Stimulated activated CD8-positive, alpha-beta memory T cell treated with anti-CD3 and anti-CD28 coated beads, Interleukin-4, amount 100 ng/mL, for 1 hour (primary cell): ENCODE data around the gene TTL.
"Not testable (repeated sequence)": the region's sequence is repeated elsewhere in the genome, so short reads cannot be mapped to it uniquely, and the experiment has no call there.

Experiments used
- DNase-seq, 2 donors: peaks; one replicate each; pipeline ENCODE4 v3.0.0-alpha.2; 2020; ENCODE audit warnings: low read depth in 2 of 2, low spot score in 1 of 2

Gene TTL

DNA sequence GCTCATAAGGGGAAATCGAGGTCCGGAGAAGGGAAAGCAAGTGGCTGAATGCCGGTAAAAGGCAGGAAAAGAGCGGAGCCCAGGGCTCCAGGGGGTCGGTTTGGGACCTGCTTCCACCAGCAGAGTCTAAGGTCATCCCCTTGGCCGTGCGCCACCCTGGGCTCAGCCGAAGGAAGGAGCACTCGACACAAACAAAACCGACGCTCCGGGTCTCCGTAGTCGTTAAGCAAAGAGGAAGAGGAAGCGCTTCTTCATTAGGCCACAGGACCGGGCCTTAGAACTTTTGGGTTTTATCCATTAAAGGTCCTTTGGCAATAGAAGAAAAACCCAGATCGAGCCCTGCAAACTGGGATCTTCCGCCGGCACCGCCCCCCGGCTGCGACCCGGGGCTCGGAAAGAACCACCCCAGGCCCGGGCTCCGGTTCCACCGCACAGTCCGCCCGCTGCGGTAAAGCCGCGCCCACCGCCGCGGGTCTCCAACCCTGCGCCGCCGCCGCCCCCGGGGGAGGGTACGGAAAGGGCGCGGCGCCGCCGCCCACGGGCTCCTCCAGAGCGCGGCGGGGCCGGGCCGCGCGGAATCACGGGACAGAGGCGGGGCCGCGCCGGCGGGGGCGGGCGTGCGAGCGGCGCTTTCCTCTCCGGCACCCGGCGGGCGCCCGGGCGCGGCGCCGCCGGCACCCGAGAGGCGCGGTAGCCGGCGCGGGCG, at the start of gene TTL:
TSS of gene TTL (plus strand) at position 629 of the 706 bp plus-strand sequence. CDS start 189 bp downstream, outside the sequence.
- DNase-seq, result peak; percentile 26 to 60

- DNase-seq, result not testable (repeated sequence)
Observed at GRCh38 chr2:112432390-112432734, 49.6 kb upstream of the TTL start.

DNA sequence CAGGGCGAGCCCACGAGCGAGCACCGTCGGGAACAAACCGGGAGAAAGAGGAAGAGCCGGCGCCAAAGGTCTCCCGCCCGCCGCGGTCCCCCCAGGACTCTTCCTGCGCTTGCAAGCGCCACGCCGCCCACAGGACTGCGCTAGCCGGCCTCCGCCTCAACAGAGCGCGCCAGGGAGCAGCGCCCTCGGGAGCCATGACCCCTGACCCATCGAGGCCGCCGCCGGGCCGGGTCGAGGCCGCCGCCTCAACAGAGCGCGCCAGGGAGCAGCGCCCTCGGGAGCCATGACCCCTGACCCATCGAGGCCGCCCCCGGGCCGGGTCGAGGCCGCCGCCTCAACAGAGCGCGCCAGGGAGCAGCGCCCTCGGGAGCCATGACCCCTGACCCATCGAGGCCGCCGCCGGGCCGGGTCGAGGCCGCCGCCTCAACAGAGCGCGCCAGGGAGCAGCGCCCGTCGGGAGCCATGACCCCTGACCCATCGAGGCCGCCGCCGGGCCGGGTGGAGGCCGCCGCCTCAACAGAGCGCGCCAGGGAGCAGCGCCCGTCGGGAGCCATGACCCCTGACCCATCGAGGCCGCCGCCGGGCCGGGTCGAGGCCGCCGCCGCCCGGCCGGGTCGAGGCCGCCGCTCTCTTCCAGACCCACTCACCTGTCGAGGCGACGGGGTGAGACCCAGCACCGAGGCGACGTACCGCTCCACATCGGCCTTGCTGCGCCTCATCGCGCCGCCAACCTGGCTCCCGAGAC, 49.0 kb upstream of the TTL start:
- not testable (repeated sequence) for DNase-seq

DNA sequence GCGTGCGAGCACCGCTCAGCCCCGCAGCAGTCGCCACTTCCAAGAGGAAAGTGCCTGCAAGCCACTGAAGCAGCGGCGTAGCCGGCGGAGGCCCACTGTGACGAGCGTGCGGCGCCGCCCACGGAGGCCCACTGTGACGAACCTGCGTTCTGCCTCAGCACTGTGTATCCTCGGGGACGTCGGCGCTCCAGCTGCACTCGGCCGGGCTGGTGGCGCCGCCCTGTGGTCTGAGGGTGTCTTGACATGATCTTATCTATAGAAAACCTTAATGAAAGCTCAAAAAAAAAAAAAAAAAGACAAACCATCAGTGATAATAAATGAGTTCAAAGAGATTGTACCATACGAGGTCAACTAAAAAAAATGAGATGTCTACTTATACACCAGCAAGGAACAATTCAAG, 48.5 kb upstream of the TTL start, which contains the start of gene RGPD8:
TSS of gene RGPD8 (minus strand) at position 166 of the 400 bp plus-strand sequence. CDS start 192 bp downstream, outside the sequence.
- DNase-seq, result peak; percentile 74 to 75

GRCh38 chr2:112433932-112434730, 47.8 kb upstream of the TTL start:
- no peak for DNase-seq

- DNase-seq, result not testable (repeated sequence)
Observed at GRCh38 chr2:112434890-112435715, 46.9 kb upstream of the TTL start.

DNA sequence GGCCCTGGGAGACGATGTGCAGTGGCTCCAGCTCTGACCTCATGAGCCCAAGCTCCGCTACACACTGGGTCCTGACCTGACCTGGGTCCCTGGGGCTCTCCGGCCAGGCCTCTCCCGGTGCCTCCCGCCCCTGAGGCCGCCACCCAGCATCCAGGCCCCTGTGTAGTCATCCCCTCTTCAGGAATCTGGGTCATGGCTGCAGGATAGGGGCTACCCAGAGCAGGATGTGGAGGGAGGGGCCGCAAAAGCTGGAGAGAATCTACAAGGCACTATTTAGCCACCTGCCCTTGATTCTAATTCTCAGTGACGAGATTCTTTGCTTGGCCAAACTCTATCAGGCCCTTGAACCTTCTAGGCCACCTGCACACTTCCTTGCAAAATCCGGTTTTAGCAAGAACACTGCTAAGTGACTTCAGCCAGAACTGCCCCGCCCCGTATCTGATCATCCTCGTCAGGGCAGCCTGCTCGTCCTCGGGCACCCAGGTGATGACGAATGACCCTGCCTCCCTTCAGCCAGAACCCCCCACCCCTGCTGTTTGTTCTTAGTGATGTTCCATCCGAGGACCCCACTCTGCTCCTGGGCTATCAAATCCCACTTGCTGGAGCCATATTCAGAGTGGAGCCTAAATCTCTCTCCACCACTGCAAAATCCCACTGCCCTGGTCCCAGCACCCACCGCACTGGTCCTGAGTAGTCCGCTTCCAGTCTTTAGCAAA, 46.1 kb upstream of the TTL start:
- DNase-seq, result not testable (repeated sequence)

- not testable (repeated sequence) for DNase-seq
Observed at GRCh38 chr2:112436993-112437392, 45.0 kb upstream of the TTL start.

DNA sequence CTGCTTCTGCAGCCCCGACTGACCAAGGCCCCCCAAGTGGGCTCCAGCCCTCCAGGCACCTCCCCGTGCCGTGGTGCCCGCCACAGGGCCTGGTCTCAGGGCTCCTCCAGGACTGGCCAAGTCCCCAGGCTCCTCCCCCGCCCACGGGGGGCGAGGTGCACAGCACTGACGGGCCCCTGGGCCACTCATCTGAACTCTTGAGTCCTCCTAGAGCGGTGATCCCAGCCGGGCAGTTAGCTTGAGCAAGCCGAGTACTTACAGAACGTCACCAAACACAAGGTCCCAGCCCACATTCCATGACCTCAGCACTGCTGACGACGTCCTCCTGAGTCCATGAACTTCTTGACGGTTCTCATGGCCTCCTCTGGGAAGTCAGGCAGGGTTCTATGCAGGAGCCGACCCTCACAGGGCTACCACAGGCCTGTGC, 44.5 kb upstream of the TTL start:
- DNase-seq, result not testable (repeated sequence)

DNA sequence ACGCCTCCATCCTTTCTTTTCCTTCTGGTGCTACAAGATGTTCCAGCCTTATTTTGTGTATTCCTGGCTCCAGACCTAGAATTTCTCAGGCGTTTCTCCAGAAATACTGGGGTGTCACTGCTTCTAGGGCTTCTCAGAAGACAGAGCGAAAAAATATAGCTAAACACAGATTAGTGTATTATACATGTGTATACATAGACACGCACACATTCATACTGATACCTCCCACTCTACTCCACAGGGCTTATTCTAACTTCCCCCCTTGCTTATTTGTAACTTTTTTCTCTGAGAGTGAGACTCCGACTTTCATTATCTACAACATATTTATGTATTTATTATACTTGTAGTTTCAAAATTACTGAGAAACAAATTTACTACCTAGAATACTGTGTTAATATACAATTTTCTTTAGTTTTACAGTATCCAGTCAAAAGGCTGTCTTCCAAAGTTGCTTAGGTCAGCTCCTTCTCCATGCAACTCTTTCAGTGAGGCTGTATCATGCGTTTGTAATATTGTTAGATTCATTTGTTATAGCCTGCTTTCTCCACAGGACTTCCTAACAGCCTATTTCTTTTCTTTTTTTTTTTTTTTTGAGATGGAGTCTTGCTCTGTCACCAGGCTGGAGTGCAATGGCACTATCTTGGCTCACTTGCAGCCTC, 43.2 kb upstream of the TTL start:
- not testable (repeated sequence) for DNase-seq

DNA sequence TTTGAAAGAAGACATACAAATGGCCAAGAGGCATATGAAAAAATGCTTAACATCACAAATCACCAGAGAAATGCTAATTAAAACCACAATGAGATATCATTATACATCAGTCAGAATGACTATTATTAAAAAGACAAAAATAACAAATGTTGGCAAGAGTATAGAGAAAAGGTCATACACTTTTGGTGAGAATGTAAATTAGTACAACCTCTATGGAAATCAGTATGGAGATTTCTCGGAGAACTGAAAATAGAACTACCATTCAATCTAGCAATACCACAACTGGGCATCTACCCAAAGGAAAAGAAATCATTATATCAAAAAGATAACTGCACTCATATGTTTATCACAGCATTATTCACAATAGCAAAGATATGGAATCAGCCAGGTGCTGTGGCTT, 37.7 kb upstream of the TTL start:
- DNase-seq, result not testable (repeated sequence)

GRCh38 chr2:112449854-112450253, 32.1 kb upstream of the TTL start:
- DNase-seq, result no peak

DNA sequence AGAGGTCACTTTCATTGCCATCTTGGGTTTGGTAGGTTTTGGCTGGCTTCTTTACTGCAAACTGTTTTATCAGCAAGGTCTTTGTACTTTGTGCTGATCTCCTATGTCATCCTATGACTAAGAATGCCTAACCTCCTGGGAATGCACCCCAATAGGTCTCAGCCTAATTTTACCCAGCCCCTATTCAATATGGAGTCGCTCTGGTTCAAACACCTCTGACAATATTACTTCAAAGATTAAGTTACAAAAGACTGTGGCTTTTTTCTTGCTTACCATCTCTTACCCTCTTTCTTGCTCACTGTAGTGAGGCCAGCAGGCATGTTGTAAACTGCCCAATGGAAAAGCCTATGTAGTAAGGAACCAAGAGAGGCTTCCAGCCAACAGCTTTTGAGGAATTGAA, 30.6 kb upstream of the TTL start:
- DNase-seq, result no peak

DNA sequence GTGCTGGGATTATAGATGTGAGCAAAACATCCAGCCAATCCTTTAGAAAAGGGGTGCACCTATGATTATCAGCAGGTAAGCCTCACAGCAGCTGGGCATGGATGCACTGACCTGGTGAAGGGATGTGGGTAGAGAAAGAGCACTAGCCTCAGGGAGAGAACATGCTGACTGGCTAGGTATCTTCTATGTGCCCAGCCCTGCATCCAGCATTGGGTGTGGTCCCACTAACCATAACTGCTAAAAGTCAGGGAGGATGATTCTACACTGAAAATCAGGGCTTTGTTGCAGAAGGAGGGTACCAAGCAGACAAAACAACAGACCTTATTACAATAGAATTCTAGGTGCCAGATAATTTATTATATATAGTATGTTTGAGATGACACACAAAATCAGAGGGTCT, 27.4 kb upstream of the TTL start:
- DNase-seq, result no peak

- no peak for DNase-seq
Observed at GRCh38 chr2:112459372-112459771, 22.6 kb upstream of the TTL start.

DNA sequence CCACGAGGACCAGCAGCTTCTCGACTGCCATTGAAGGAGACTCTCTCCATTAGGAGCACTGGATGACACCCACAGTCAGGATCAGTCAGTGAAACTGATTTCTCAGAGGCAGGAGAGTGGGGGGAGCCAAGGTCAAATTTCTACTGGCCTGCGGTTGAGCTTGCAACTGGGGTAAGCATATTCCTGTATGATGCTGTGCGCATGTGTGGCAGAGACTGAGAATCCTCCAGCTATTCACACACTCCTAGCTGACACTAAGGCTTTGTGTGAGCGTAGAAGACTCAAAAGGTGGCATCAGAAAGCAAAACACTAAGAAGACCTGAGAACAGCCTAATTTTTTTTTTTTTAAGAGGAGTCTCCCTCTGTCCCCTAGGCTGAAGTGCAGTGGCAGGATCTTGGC, 19.8 kb upstream of the TTL start:
- no peak for DNase-seq

GRCh38 chr2:112463256-112463655, 18.7 kb upstream of the TTL start:
- no peak for DNase-seq

DNA sequence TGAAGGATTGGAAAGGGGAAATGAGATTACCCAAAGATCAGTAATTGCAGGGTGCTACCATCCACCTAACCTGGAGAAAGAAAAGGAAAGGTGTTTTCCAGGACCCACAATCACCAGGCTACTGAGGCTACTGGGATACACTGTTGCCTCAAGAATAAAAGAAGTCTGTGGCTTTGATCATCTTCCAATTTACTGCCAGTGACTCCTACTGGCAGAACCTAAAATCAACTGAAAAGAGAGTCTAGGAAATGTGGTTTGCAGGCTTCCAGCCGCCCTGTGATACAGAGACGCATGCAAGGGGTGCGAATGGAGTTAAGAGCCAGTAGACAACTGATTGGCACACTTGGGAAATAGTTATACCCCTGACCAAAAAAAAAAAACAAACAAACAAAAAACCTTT, 16.6 kb upstream of the TTL start:
- no peak for DNase-seq

- DNase-seq, result no peak
Observed at GRCh38 chr2:112472547-112473263, 9.3 kb upstream of the TTL start.
